GM12878 (cell line): Measurements from ENCODE around the gene CACFD1. TPM values are rescaled to one million over a fixed set of nuclear protein-coding genes. Genes with fewer than 3 reads are reported as not detected.

Experiments
- ATF7 ChIP-seq: fragments of 450-650 bp; IDR thresholded peaks from 2 replicates; pipeline ENCODE4 v1.6.1; 2016; ENCODE audit warnings: low read depth, mild to moderate bottlenecking
- DPF2 ChIP-seq: fragments of 450-650 bp; IDR thresholded peaks from 2 replicates; pipeline ENCODE4 v1.6.1; 2017; ENCODE audit warnings: mild to moderate bottlenecking
- E2F8 ChIP-seq: fragments of 450-650 bp; IDR thresholded peaks from 2 replicates; pipeline ENCODE4 v1.6.1; 2018; ENCODE audit warnings: mild to moderate bottlenecking, low read depth, moderate library complexity; ENCODE audit not compliant: partially characterized antibody
- E4F1 ChIP-seq: fragments of 450-650 bp; IDR thresholded peaks from 2 replicates; pipeline ENCODE4 v1.6.1; 2018; ENCODE audit warnings: borderline replicate concordance, mild to moderate bottlenecking; ENCODE audit not compliant: partially characterized antibody
- ETV6 ChIP-seq, 2 experiments: fragments of 450-650 bp in 1 of 2; IDR thresholded peaks in 1 of 2; conservative IDR thresholded peaks in 1 of 2; 2 replicates each; pipeline ENCODE4 v1.6.1; 2014; ENCODE audit warnings: antibody characterized with exemption in 1 of 2, borderline replicate concordance in 1 of 2, low read depth in 1 of 2, mild to moderate bottlenecking in 1 of 2, moderate library complexity in 1 of 2
- HDGF ChIP-seq: fragments of 450-650 bp; IDR thresholded peaks from 2 replicates; pipeline ENCODE4 v1.6.1; 2016; ENCODE audit warnings: antibody characterized with exemption
- IKZF1 ChIP-seq: fragments of 450-650 bp; conservative IDR thresholded peaks from 2 replicates; pipeline ENCODE4 v1.6.1; 2017; ENCODE audit warnings: antibody characterized with exemption, mild to moderate bottlenecking
- IRF3 ChIP-seq: fragments of 450-650 bp; IDR thresholded peaks from 2 replicates; pipeline ENCODE4 v1.6.1; 2014; ENCODE audit warnings: mild to moderate bottlenecking
- JUNB ChIP-seq: IDR thresholded peaks from 2 replicates; pipeline ENCODE4 v1.6.1; 2016; ENCODE audit warnings: antibody characterized with exemption, mild to moderate bottlenecking
- MTA3 ChIP-seq: IDR thresholded peaks from 2 replicates; pipeline ENCODE4 v1.6.1; 2012; ENCODE audit warnings: low read length, inconsistent platforms, borderline replicate concordance
- NR2C2 ChIP-seq: IDR thresholded peaks from 2 replicates; pipeline ENCODE4 v1.6.1; 2011; ENCODE audit warnings: borderline replicate concordance, low read depth; ENCODE audit not compliant: control insufficient read depth, insufficient read length
- POU2F2 ChIP-seq: IDR thresholded peaks from 3 replicates; pipeline ENCODE4 v1.6.1; 2011; ENCODE audit warnings: low read depth, mild to moderate bottlenecking, low read length, borderline replicate concordance
- RAD51 ChIP-seq: fragments of 450-650 bp; IDR thresholded peaks from 2 replicates; pipeline ENCODE4 v1.6.1; 2016; ENCODE audit warnings: moderate library complexity, mild to moderate bottlenecking, inconsistent platforms
- RFX5 ChIP-seq: IDR thresholded peaks from 2 replicates; pipeline ENCODE4 v1.6.1; 2011; ENCODE audit warnings: low read depth, low read length, improper control_type of control experiment
- SIX5 ChIP-seq: IDR thresholded peaks from 2 replicates; pipeline ENCODE4 v1.6.1; 2011; ENCODE audit warnings: mild to moderate bottlenecking, low read depth, low read length, moderate library complexity; ENCODE audit not compliant: severe bottlenecking
- SMAD1 ChIP-seq: fragments of 450-650 bp; IDR thresholded peaks from 2 replicates; pipeline ENCODE4 v1.6.1; 2018; ENCODE audit warnings: mild to moderate bottlenecking, low read depth; ENCODE audit not compliant: partially characterized antibody
- TBL1XR1 ChIP-seq: IDR thresholded peaks from 2 replicates; pipeline ENCODE4 v1.6.1; 2012; ENCODE audit warnings: low read depth, low read length, improper control_type of control experiment
- TCF7 ChIP-seq: IDR thresholded peaks from 2 replicates; pipeline ENCODE4 v1.6.1; 2014; ENCODE audit warnings: antibody characterized with exemption, borderline replicate concordance
- ZBTB11 ChIP-seq: fragments of 450-650 bp; formaldehyde crosslinking; IDR thresholded peaks from 2 replicates; pipeline ENCODE4 v1.5.0; 2022; ENCODE audit warnings: mild to moderate bottlenecking, missing genetic modification characterization
- ZNF207 ChIP-seq: fragments of 450-650 bp; IDR thresholded peaks from 2 replicates; pipeline ENCODE4 v1.6.1; 2014; ENCODE audit warnings: antibody characterized with exemption, mild to moderate bottlenecking, borderline replicate concordance
- polyA plus RNA-seq, 11 experiments: library from polyadenylated mRNA; depleted of rRNA in 4 of 11; unstranded in 6 of 11; stranded (reverse) in 5 of 11; fragments of >200 nt; fragmentation: Nextera tagmentation in 4 of 11; fragmentation: Illumina TruSeq in 1 of 11; extraction: Ambion mirVana in 4 of 11; extraction: Trizol in 1 of 11; gene quantifications; 1 replicate in 1 of 11; 2 replicates in 10 of 11; pipeline versions ENCODE4 v1.2.1 to v1.2.3, GENCODE V29; 2011 to 2016; ENCODE audit warnings: inconsistent platforms in 2 of 11, missing spikeins in 2 of 11, low read depth in 1 of 11
- total RNA-seq, 4 experiments: library from RNA; depleted of rRNA in 3 of 4; stranded (reverse); fragments of >200 nt in 3 of 4; fragmentation: Illumina TruSeq in 1 of 4; extraction: Trizol in 1 of 4; gene quantifications; 2 replicates each; pipeline versions ENCODE4 v1.2.1 to v1.2.3, GENCODE V29; 2013 to 2021

The CACFD1 gene
- total and polyA plus RNA-seq, 10 of the 15 experiments (the other 5 are each of a cell fraction or from before 2014, with no cell fraction given) = 0.09 to 5.8 (median 1.4) TPM; not detected in 1

- no peak for TF ChIP-seq IRF3
- peak; percentile 60; the same call in 1 of the 3 replicates for TF ChIP-seq POU2F2
- no peak for TF ChIP-seq TBL1XR1
- TF ChIP-seq MTA3 = no peak
- peak; percentile 16; the same call in 1 of the 2 replicates for TF ChIP-seq RFX5
- peak; percentile 82 for TF ChIP-seq ATF7
- no peak for TF ChIP-seq NR2C2
- TF ChIP-seq E2F8 = no peak
- TF ChIP-seq SMAD1 = no peak
- TF ChIP-seq TCF7 = no peak
- TF ChIP-seq HDGF = peak; percentile 81
- TF ChIP-seq E4F1 = no peak
- no peak for TF ChIP-seq ZNF207
- peak; percentile 83 for TF ChIP-seq IKZF1
- no peak for TF ChIP-seq ZBTB11 (CRISPR knock-in tag)
- TF ChIP-seq ETV6 (conservative IDR thresholded peaks at IDR 0.05 in 1 of 2, IDR thresholded peaks at IDR 0.05 in 1 of 2; ENCODE audit: borderline replicate concordance in 1 of 2, low read depth in 1 of 2) = no peak
- TF ChIP-seq JUNB = no peak
- no peak for TF ChIP-seq SIX5
- TF ChIP-seq RAD51 = no peak
- no peak; the same call in 1 of the 2 replicates for TF ChIP-seq DPF2
These were observed 37.9 kb upstream of the CACFD1 start, which contains the start of gene ADAMTS13 (continued) for GRCh38 chr9:133421615-133422542.
